WTC11 (cell line): Measurements from ENCODE around the gene L3MBTL1. TPM values are rescaled to one million over a fixed set of nuclear protein-coding genes. Genes with fewer than 3 reads are reported as not detected.

Source experiments
- ATAC-seq: fragments of 200-7000 bp; cut with Tn5 transposase; 2 replicates; pipeline ENCODE4 v1.10.0; 2021; ENCODE audit warnings: mild to moderate bottlenecking, moderate library complexity
- CTCF ChIA-PET: fragments of 300-600 bp; sonication (Branson Sonifier 250); formaldehyde crosslinking; loops from one replicate; lab custom pipeline; 2021; ENCODE audit warnings: antibody characterized with exemption; lab: Charles Lee
- POLR2A ChIA-PET: fragments of 350-600 bp; sonication (Branson Sonifier 250); formaldehyde crosslinking; loops from one replicate; lab custom pipeline; 2021; ENCODE audit warnings: antibody characterized with exemption; lab: Charles Lee
- DNase-seq: peaks from one replicate; pipeline ENCODE4 v3.0.0; 2021; ENCODE audit warnings: low spot score
- H3K27ac Mint-ChIP-seq: 2 replicates; pipeline ENCODE4 v1.8.0; 2021; ENCODE audit warnings: mixed read lengths
- H3K27me3 Mint-ChIP-seq: 2 replicates; pipeline ENCODE4 v1.8.0; 2021; ENCODE audit warnings: low read depth, mild to moderate bottlenecking, moderate library complexity, mixed read lengths
- H3K36me3 Mint-ChIP-seq: 2 replicates; pipeline ENCODE4 v1.8.0; 2021; ENCODE audit warnings: mixed read lengths
- H3K4me1 Mint-ChIP-seq: 2 replicates; pipeline ENCODE4 v1.8.0; 2022; ENCODE audit warnings: mixed read lengths
- H3K4me3 Mint-ChIP-seq: 2 replicates; pipeline ENCODE4 v1.8.0; 2021; ENCODE audit warnings: mild to moderate bottlenecking, moderate library complexity, mixed read lengths
- H3K9me3 Mint-ChIP-seq: 2 replicates; pipeline ENCODE4 v1.8.0; 2021; ENCODE audit warnings: mixed read lengths
- AR ChIP-seq: fragments of 250-450 bp; sonication (Bioruptor Pico); IDR thresholded peaks from 2 replicates; pipeline ENCODE4 v1.9.0; 2021; ENCODE audit warnings: mild to moderate bottlenecking
- ATF3 ChIP-seq: sonication (generic); formaldehyde crosslinking; conservative IDR thresholded peaks from 2 replicates; pipeline ENCODE4 v1.8.1; 2022; ENCODE audit warnings: mild to moderate bottlenecking, missing genetic modification reagents
- E2F1 ChIP-seq: sonication (generic); formaldehyde crosslinking; IDR thresholded peaks from 2 replicates; pipeline ENCODE4 v1.8.0; 2022; ENCODE audit warnings: mild to moderate bottlenecking, missing genetic modification reagents
- ERG ChIP-seq: fragments of 250-450 bp; sonication (Bioruptor Pico); IDR thresholded peaks from 2 replicates; pipeline ENCODE4 v1.8.0; 2021; ENCODE audit warnings: mild to moderate bottlenecking
- FOXK1 ChIP-seq: sonication (generic); formaldehyde crosslinking; IDR thresholded peaks from 2 replicates; pipeline ENCODE4 v1.8.0; 2022; ENCODE audit warnings: mild to moderate bottlenecking, moderate library complexity, missing genetic modification reagents
- FOXP1 ChIP-seq: sonication (generic); formaldehyde crosslinking; IDR thresholded peaks from 2 replicates; pipeline ENCODE4 v1.8.0; 2022; ENCODE audit warnings: missing genetic modification reagents, mild to moderate bottlenecking, moderate library complexity, borderline replicate concordance
- IRF2 ChIP-seq: sonication (generic); formaldehyde crosslinking; IDR thresholded peaks from 2 replicates; pipeline ENCODE4 v1.8.0; 2022; ENCODE audit warnings: low read depth, missing genetic modification reagents, borderline replicate concordance
- KAT7 ChIP-seq: sonication (generic); formaldehyde crosslinking; IDR thresholded peaks from 2 replicates; pipeline ENCODE4 v1.8.1; 2023; ENCODE audit warnings: missing genetic modification reagents, mild to moderate bottlenecking, borderline replicate concordance
- MLX ChIP-seq: sonication (generic); formaldehyde crosslinking; IDR thresholded peaks from 2 replicates; pipeline ENCODE4 v1.8.1; 2023; ENCODE audit warnings: mild to moderate bottlenecking, missing genetic modification reagents, moderate library complexity
- PREB ChIP-seq: sonication (generic); formaldehyde crosslinking; IDR thresholded peaks from 2 replicates; pipeline ENCODE4 v1.8.1; 2022; ENCODE audit warnings: mild to moderate bottlenecking, missing genetic modification reagents, moderate library complexity, borderline replicate concordance
- SMAD3 ChIP-seq: sonication (generic); formaldehyde crosslinking; IDR thresholded peaks from 2 replicates; pipeline ENCODE4 v1.8.0; 2022; ENCODE audit warnings: missing genetic modification reagents, mild to moderate bottlenecking, borderline replicate concordance
- SOX15 ChIP-seq: fragments of 250-450 bp; sonication (Bioruptor Pico); IDR thresholded peaks from 2 replicates; pipeline ENCODE4 v1.9.0; 2021; ENCODE audit warnings: mild to moderate bottlenecking
- TCF7 ChIP-seq: sonication (generic); formaldehyde crosslinking; IDR thresholded peaks from 2 replicates; pipeline ENCODE4 v1.8.0; 2022; ENCODE audit warnings: mild to moderate bottlenecking, low read depth, missing genetic modification reagents, moderate library complexity
- USF1 ChIP-seq: sonication (generic); formaldehyde crosslinking; IDR thresholded peaks from 2 replicates; pipeline ENCODE4 v1.8.0; 2022; ENCODE audit warnings: mild to moderate bottlenecking, missing genetic modification reagents
- ZBTB21 ChIP-seq: sonication (generic); formaldehyde crosslinking; IDR thresholded peaks from 2 replicates; pipeline ENCODE4 v1.8.1; 2023; ENCODE audit warnings: mild to moderate bottlenecking, missing genetic modification reagents, borderline replicate concordance
- ZSCAN18 ChIP-seq: fragments of 250-450 bp; sonication (Bioruptor Pico); IDR thresholded peaks from 2 replicates; pipeline ENCODE4 v2.1.2; 2022; ENCODE audit warnings: mild to moderate bottlenecking, moderate library complexity
- total RNA-seq: library from RNA; stranded (reverse); gene quantifications from 3 replicates; pipeline ENCODE4 v1.2.3, GENCODE V29; 2021

Gene L3MBTL1
- total RNA-seq, 1 experiment from 2014 or later, result 28.3 TPM

GRCh38 chr20:43460172-43460829 is 47.2 kb upstream of the L3MBTL1 start:
- ATAC-seq (no peak), DNase-seq (no peak)
- Mint-ChIP-seq H3K27me3 (peaks cover 4% of the 10 kb centered on the region; the same call in 1 of the 2 replicates), H3K4me1 (peaks cover 27% of the 10 kb centered on the region), H3K36me3 (peaks cover 62% of the 10 kb centered on the region), H3K27ac (peak overlapping the region; percentile 81), H3K9me3 (peaks cover 5% of the 10 kb centered on the region; the same call in 1 of the 2 replicates), H3K4me3 (peak overlapping the region; percentile 83; the same call in 1 of the 2 replicates)
- CTCF ChIA-PET, result interaction anchor here (1.2 kb wide), 1 partner anchor 78 kb away, joined by 3 read pairs; no protein-coding TSS in a partner anchor
- POLR2A ChIA-PET, result interaction anchor here (0.6 kb wide), 2 partner anchors 11 to 86 kb away, joined by 3 to 9 read pairs; no protein-coding TSS in a partner anchor
- no peak for TF ChIP-seq TCF7 (CRISPR knock-in tag)
- no peak for TF ChIP-seq E2F1
- TF ChIP-seq ATF3, result no peak
- TF ChIP-seq USF1 (CRISPR knock-in tag), result no peak
- no peak for TF ChIP-seq FOXP1
- no peak for TF ChIP-seq IRF2 (CRISPR knock-in tag)
- TF ChIP-seq PREB (CRISPR knock-in tag), result no peak
- no peak for TF ChIP-seq ZBTB21
- no peak for TF ChIP-seq AR
- TF ChIP-seq ZSCAN18 (CRISPR knock-in tag), result no peak
- no peak for TF ChIP-seq SOX15 (CRISPR knock-in tag)
- TF ChIP-seq KAT7 (CRISPR knock-in tag), result no peak
- no peak for TF ChIP-seq SMAD3 (CRISPR knock-in tag)
- TF ChIP-seq FOXK1, result no peak
- no peak for TF ChIP-seq ERG (CRISPR knock-in tag)
- no peak for TF ChIP-seq MLX (CRISPR knock-in tag)
